Right renal cortex interstitium (tissue), 3 donors: Measurements from ENCODE around the gene TP53I13. TPM values are rescaled to one million over a fixed set of nuclear protein-coding genes. Genes with fewer than 3 reads are reported as not detected.
A peak's percentile ranks its signal among the peaks of the same experiment; 100 is the strongest.

ENCODE experiments used
- DNase-seq, 3 donors: peaks; one replicate each; pipeline ENCODE4 v3.0.0-alpha.2; 2013; ENCODE audit warnings: low read depth in 3 of 3, low spot score in 2 of 3
- polyA plus RNA-seq, 3 donors: library from polyadenylated mRNA; unstranded; fragments of 120-200 nt; gene quantifications; one replicate each; pipeline ENCODE4 v1.2.1, GENCODE V29; 2013; ENCODE audit not compliant: insufficient read length in 3 of 3

The TP53I13 gene
- polyA plus RNA-seq, 3 donors = 24.1 to 30.2 (median 24.5) TPM

GRCh38 chr17:29591146-29591736 lies 22.7 kb downstream of the TP53I13 start:
- no peak for DNase-seq

- DNase-seq = peak in 1 of 3 donors; percentile 87
Measured at GRCh38 chr17:29591737-29592608, 23.5 kb downstream of the TP53I13 start.

DNA sequence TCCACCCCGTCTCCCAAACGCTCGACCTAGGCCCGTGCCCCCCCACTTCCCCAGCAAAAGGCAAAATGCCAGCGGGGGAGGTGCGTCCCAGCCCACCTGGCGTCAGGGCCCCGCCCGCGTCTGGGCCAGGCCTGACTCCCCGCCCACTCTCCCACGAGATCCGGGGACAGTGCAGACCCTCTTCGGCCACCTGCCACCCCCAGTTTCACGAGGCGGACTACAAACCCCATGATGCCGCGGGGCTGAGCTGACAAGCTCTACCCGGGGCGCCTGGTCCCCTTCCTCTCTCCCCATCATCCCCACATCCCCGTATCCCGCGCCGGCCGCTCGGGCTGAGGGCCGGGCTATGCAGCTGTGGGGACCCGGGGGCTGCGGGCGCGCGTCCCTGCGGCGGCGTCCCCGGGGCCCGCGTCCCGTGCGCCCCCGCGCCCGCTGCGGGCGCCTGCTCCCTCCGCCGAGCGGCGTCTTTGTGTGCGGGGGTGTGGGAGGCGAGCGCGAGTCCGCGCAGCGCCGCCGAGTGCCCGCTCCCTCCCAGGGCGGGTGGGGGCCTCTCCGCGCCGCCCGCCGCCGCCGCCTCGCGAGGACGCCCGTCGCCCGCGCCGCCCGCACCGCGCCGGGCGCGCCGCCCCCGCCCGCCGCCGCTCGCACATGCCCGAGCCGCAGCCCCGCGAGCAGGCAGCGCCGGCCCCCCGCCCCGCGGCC lies 24.5 kb downstream of the TP53I13 start, which contains the start of gene ANKRD13B:
Gene ANKRD13B (plus strand): TSS at position 283 of the 702 bp plus-strand sequence. CDS start 490 bp downstream, outside the sequence.
- DNase-seq = no peak

- DNase-seq = no peak
Measured at GRCh38 chr17:29593591-29594518, 25.4 kb downstream of the TP53I13 start.

DNA sequence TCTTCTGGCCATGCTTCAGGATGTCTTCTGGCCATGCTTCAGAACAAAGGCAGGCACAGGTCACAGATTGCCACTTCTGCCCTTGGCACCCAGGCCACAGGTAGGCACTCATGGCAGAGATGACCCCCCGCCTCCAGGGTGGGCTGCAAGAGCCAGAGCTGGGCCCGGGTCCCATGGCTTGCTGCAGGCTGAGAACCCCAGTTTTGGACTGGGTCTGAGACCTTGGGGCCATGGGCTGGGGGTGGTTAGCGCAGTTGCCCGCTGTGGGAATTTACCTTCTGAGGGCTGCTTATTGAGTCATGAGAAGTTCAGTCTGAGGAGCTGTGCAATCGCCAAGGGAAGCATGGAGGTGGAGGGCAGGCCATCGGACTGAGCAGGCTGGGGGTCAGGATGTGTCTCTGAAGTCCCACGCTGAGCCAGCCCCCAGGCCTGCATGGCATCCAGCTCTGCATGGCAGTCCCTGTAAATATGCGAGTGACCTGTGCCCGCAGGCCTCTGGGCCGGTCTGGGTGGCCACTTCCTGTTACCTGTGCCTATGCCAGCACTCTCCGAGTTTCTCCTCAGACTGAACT lies 26.1 kb downstream of the TP53I13 start:
- DNase-seq = no peak

GRCh38 chr17:29595107-29595942 lies 26.8 kb downstream of the TP53I13 start:
- no peak for DNase-seq

GRCh38 chr17:29595943-29596774 lies 27.7 kb downstream of the TP53I13 start:
- no peak for DNase-seq

DNA sequence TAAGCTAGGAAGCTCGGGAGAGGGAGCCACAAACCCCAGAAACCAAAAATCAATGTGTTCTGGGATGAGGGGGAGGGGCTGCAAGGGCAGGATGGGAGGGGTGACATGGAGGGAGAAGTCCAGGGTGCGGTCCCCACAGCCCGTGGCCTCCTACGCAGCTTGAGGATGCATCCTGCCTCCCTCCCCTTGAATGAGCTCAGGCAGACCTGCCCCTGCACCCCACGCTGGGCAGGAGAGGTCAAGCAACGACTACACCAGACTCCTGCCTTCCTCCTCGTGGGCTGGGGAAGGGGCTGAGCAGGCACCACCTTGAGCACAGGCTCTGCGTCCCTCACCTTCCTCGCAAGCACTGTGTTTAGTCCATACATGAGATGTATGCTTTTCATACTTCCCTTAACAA lies 28.3 kb downstream of the TP53I13 start:
- DNase-seq = no peak

DNA sequence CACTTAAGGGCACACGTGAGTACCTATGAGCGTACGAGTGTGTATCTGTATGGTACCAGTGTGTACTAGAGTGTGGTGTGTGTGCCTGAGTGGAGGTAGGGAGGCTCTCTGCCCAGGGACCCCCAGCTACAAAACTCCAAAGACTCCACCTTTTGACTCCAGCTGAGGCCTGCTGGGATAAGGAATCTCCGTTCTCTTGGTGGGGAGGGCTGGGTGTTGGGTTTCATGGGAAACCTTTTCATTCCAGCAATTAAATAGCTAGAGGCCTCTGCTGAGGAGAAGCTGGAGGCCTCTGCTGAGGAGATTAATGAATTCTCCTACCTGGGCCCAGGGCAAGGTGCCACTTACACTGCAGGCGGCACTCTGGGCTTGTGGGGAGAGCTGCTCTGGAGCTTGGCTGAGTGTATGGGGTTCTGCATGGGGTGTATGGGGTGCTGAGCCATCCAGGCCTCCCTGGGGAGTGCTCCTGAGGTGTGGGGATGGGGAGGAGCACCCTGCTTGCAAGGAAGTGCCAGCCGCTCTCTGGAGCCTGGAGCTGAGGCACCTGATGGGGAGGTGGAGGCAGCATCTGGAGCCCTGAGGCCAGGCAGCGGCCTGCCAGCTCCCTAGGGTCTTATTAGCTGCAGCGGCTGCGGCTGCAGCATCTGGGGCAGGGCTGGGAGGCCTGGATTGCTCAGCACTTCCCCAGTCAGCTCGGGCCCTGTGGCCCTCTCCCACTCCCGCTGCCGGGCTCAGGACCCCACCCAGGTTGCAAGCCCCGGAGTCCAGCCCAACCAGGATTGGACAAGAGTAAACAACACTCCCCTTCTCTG lies 29.1 kb downstream of the TP53I13 start:
- no peak for DNase-seq

DNA sequence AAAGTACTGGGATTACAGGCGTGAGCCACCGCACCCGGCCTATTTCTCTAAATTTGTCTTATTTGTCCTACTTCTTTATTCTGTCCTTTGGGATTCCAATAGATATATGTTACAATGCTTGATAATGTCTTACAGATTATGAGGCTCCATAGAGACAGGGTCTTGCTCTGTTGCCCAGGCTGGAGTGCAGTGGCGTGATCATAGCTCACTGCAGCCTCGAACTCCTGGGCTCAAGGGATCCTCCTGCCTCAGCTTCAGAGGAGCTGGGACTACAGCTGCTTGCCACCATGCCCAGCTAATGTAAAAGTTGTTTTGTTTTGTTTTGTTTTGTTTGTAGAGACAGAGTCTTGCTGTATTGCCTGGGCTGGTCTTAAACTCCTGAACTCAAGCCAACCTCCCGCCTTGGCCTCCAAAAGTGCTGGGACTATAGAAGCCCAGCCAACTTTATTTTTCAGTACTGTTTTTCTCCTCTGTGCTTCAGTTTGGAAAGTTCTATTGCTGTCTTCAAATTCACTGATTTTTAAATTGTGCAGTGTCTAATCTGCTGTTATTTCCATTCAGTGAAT lies 34.7 kb downstream of the TP53I13 start:
- DNase-seq = no peak

- no peak for DNase-seq
Measured at GRCh38 chr17:29607557-29608195, 39.2 kb downstream of the TP53I13 start.

- DNase-seq = no peak
Measured at GRCh38 chr17:29608986-29609385, 40.5 kb downstream of the TP53I13 start.

- no peak for DNase-seq
Measured at GRCh38 chr17:29610395-29610794, 41.9 kb downstream of the TP53I13 start.

GRCh38 chr17:29611351-29612093 lies 43.0 kb downstream of the TP53I13 start:
- no peak for DNase-seq

DNA sequence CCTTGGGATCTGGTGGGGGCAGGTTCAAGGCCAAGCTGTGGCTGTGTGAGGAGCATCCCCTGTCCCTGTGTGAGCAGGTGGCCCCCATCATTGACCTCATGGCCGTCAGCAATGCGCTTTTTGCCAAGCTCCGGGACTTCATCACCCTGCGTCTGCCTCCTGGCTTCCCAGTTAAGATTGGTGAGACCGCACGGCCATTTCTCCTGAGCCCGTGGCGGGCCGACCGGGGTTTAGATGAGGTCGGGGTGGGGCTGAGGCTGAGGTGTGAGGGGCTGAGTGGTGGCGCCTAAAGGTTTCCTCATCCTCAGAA lies 43.5 kb downstream of the TP53I13 start:
- DNase-seq = no peak
